Measurements from ENCODE around the gene CD59. TPM values are rescaled to one million over a fixed set of nuclear protein-coding genes. Genes with fewer than 3 reads are reported as not detected.

CD59 gene
- total and polyA plus RNA-seq, 2 of the 13 experiments (the other 11 are each of a cell fraction or from before 2014, with no cell fraction given): 127 to 289 TPM

GRCh38 chr11:33669598-33670249, 66.5 kb downstream of the CD59 start (continued):
- TF ChIP-seq JARID2 (CRISPR knock-in tag; IDR thresholded peaks at IDR 0.05; ENCODE audit: insufficient replicate concordance) (no peak), ZNF501 (CRISPR knock-in tag; IDR thresholded peaks at IDR 0.05) (no peak), TIGD3 (CRISPR knock-in tag; IDR thresholded peaks at IDR 0.05; ENCODE audit: borderline replicate concordance) (no peak), DDIT3 (CRISPR knock-in tag; IDR thresholded peaks at IDR 0.05) (no peak), ZMYM2 (CRISPR knock-in tag; IDR thresholded peaks at IDR 0.05) (no peak), RXRA (CRISPR knock-in tag; IDR thresholded peaks at IDR 0.05) (no peak), SRSF1 (optimal IDR thresholded peaks at IDR 0.05; ENCODE audit: low read depth, low read length) (no peak), GMEB2 (CRISPR knock-in tag; IDR thresholded peaks at IDR 0.05; ENCODE audit: low read depth) (no peak), ZNF430 (CRISPR knock-in tag; IDR thresholded peaks at IDR 0.05) (no peak), NCOA5 (CRISPR knock-in tag; IDR thresholded peaks at IDR 0.05) (no peak)

Data from HepG2 (cell line).